ENCODE measurements around the gene CPTP. TPM values are rescaled to one million over a fixed set of nuclear protein-coding genes. Genes with fewer than 3 reads are reported as not detected.

Gene CPTP
- polyA plus RNA-seq, 1 donor from 2014 or later: 9.9 TPM

GRCh38 chr1:1373815-1374588 is 49.4 kb downstream of the CPTP start (continued):
- no peak for TF ChIP-seq CTCF (IDR thresholded peaks at IDR 0.05; ENCODE audit: poor library complexity, severe bottlenecking)

- Histone ChIP-seq H3K9me2 (ENCODE audit: insufficient read depth, low read length) (no peaks in the 10 kb centered on the region), H2AFZ (ENCODE audit: low read depth, low read length) (peak overlapping the region; percentile 51), H3K4me2 (ENCODE audit: low read length) (peak overlapping the region; percentile 39), H3K36me3 (ENCODE audit: insufficient read depth, low read length) (no peaks in the 10 kb centered on the region), H3K79me2 (replicated peaks; ENCODE audit: insufficient read depth, low read length) (no peaks in the 10 kb centered on the region), H3K4me3 (ENCODE audit: low read length) (peak overlapping the region; percentile 98), H3K27ac (ENCODE audit: low read length) (peak overlapping the region; percentile 83), H3F3A (ENCODE audit: insufficient read depth, low read length, poor library complexity, severe bottlenecking) (no peaks in the 10 kb centered on the region), H3K9ac (ENCODE audit: low read length) (peak overlapping the region; percentile 91), H3K9me3 (ENCODE audit: low read length) (no peaks in the 10 kb centered on the region), H4K20me1 (ENCODE audit: insufficient read depth) (no peaks in the 10 kb centered on the region), H3K27me3 (ENCODE audit: insufficient read depth, low read depth, low read length) (no peaks in the 10 kb centered on the region)
- no peak for TF ChIP-seq TAF1 (IDR thresholded peaks at IDR 0.05; ENCODE audit: low read depth)
- no peak for TF ChIP-seq POLR2AphosphoS5 (IDR thresholded peaks at IDR 0.05)
- TF ChIP-seq CTCF (IDR thresholded peaks at IDR 0.05; ENCODE audit: poor library complexity, severe bottlenecking): no peak
- TF ChIP-seq EP300 (conservative IDR thresholded peaks at IDR 0.05; ENCODE audit: poor library complexity, severe bottlenecking): no peak
- no peak for TF ChIP-seq REST (IDR thresholded peaks at IDR 0.05; ENCODE audit: borderline replicate concordance)
- no peak for TF ChIP-seq RAD21 (conservative IDR thresholded peaks at IDR 0.05)
- no peak for TF ChIP-seq SMC3 (conservative IDR thresholded peaks at IDR 0.05; ENCODE audit: poor library complexity)
- TF ChIP-seq MXI1 (conservative IDR thresholded peaks at IDR 0.05; ENCODE audit: poor library complexity, severe bottlenecking): no peak
Measured at GRCh38 chr1:1374589-1374928, 50.0 kb downstream of the CPTP start.

All from neural cell (in vitro differentiated cells).